Measurements from ENCODE around the gene TMPRSS9.

- TF ChIP-seq, protein P1, sequence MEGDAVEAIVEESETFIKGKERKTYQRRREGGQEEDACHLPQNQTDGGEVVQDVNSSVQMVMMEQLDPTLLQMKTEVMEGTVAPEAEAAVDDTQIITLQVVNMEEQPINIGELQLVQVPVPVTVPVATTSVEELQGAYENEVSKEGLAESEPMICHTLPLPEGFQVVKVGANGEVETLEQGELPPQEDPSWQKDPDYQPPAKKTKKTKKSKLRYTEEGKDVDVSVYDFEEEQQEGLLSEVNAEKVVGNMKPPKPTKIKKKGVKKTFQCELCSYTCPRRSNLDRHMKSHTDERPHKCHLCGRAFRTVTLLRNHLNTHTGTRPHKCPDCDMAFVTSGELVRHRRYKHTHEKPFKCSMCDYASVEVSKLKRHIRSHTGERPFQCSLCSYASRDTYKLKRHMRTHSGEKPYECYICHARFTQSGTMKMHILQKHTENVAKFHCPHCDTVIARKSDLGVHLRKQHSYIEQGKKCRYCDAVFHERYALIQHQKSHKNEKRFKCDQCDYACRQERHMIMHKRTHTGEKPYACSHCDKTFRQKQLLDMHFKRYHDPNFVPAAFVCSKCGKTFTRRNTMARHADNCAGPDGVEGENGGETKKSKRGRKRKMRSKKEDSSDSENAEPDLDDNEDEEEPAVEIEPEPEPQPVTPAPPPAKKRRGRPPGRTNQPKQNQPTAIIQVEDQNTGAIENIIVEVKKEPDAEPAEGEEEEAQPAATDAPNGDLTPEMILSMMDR (IDR thresholded peaks at IDR 0.05), result no peak
- no peak for TF ChIP-seq POLR2A (IDR thresholded peaks at IDR 0.05)
Observed at GRCh38 chr19:2345794-2346663, 14.0 kb upstream of the TMPRSS9 start.

All from Peyer's patch (tissue), 4 donors.